Endothelial cell (in vitro differentiated cells): ENCODE measurements around the gene DHRS7B. TPM values are rescaled to one million over a fixed set of nuclear protein-coding genes. Genes with fewer than 3 reads are reported as not detected.
A peak's percentile ranks its signal among the peaks of the same experiment; 100 is the strongest.

Source experiments
- DNase-seq: peaks from one replicate; pipeline ENCODE4 v3.0.0; 2021; ENCODE audit warnings: low spot score
- H3K27ac Mint-ChIP-seq: one replicate; pipeline ENCODE4 v1.8.0; 2021; ENCODE audit warnings: mixed read lengths, inconsistent platforms; ENCODE audit not compliant: unreplicated experiment
- H3K27me3 Mint-ChIP-seq: one replicate; pipeline ENCODE4 v1.8.0; 2021; ENCODE audit warnings: mild to moderate bottlenecking, moderate library complexity, mixed read lengths, inconsistent platforms; ENCODE audit not compliant: unreplicated experiment
- H3K36me3 Mint-ChIP-seq: one replicate; pipeline ENCODE4 v1.8.0; 2021; ENCODE audit warnings: mild to moderate bottlenecking, low read depth, mixed read lengths, inconsistent platforms; ENCODE audit not compliant: unreplicated experiment
- H3K4me1 Mint-ChIP-seq: one replicate; pipeline ENCODE4 v1.8.0; 2021; ENCODE audit warnings: mild to moderate bottlenecking, mixed read lengths, inconsistent platforms; ENCODE audit not compliant: unreplicated experiment
- H3K4me3 Mint-ChIP-seq: one replicate; pipeline ENCODE4 v1.8.0; 2021; ENCODE audit warnings: mild to moderate bottlenecking, mixed read lengths, inconsistent platforms; ENCODE audit not compliant: unreplicated experiment
- H3K9me3 Mint-ChIP-seq: one replicate; pipeline ENCODE4 v1.8.0; 2021; ENCODE audit warnings: mixed read lengths, inconsistent platforms; ENCODE audit not compliant: unreplicated experiment
- CTCF ChIP-seq: fragments of 200-600 bp; sonication (generic); IDR thresholded peaks from one replicate; pipeline ENCODE4 v1.5.0; 2021; ENCODE audit warnings: antibody characterized with exemption; ENCODE audit not compliant: unreplicated experiment
- total RNA-seq: library from RNA; stranded (reverse); fragmentation: NEBNext Ultra II Directional; extraction: Animal tissue kit (Norgen Biotek cat#: 25700); gene quantifications from one replicate; pipeline ENCODE4 v1.2.1, GENCODE V29; 2021; ENCODE audit not compliant: unreplicated experiment

Gene DHRS7B
- total RNA-seq, 1 donor from 2014 or later: 31.0 TPM

- Mint-ChIP-seq H3K4me1 (peaks cover 24% of the 10 kb centered on the region), H3K27me3 (no peaks in the 10 kb centered on the region), H3K4me3 (no peak overlapping the region), H3K27ac (peak overlapping the region; percentile 2), H3K36me3 (no peaks in the 10 kb centered on the region), H3K9me3 (no peaks in the 10 kb centered on the region)
- TF ChIP-seq CTCF: no peak
- DNase-seq: no peak
Observed at GRCh38 chr17:21162394-21162775, 35.6 kb downstream of the DHRS7B start.

GRCh38 chr17:21163101-21163500, 36.3 kb downstream of the DHRS7B start:
- Mint-ChIP-seq H3K4me3 (no peak overlapping the region), H3K4me1 (peaks cover 24% of the 10 kb centered on the region)

GRCh38 chr17:21164216-21164615, 37.5 kb downstream of the DHRS7B start:
- DNase-seq: no peak
- no peak overlapping the region for H3K4me3 Mint-ChIP-seq
- no peaks in the 10 kb centered on the region for H3K9me3 Mint-ChIP-seq
- no peaks in the 10 kb centered on the region for H3K36me3 Mint-ChIP-seq
- no peak for TF ChIP-seq CTCF
- peaks cover 1% of the 10 kb centered on the region for H3K27me3 Mint-ChIP-seq
- no peak overlapping the region for H3K27ac Mint-ChIP-seq
- H3K4me1 Mint-ChIP-seq: peaks cover 24% of the 10 kb centered on the region

More at GRCh38 chr17:21163101-21163500, 36.3 kb downstream of the DHRS7B start:
- Mint-ChIP-seq H3K36me3 (no peaks in the 10 kb centered on the region), H3K9me3 (no peaks in the 10 kb centered on the region), H3K27ac (no peak overlapping the region), H3K27me3 (peaks cover under 1% of the 10 kb centered on the region)
- TF ChIP-seq CTCF: peak; percentile 32
- no peak for DNase-seq

GRCh38 chr17:21164620-21165019, 37.9 kb downstream of the DHRS7B start:
- H3K4me3 Mint-ChIP-seq: no peak overlapping the region
- H3K36me3 Mint-ChIP-seq: no peaks in the 10 kb centered on the region
- peaks cover 1% of the 10 kb centered on the region for H3K27me3 Mint-ChIP-seq
- DNase-seq: no peak
- no peak for TF ChIP-seq CTCF
- H3K4me1 Mint-ChIP-seq: peaks cover 24% of the 10 kb centered on the region
- no peak overlapping the region for H3K27ac Mint-ChIP-seq
- H3K9me3 Mint-ChIP-seq: no peaks in the 10 kb centered on the region

- Mint-ChIP-seq H3K9me3 (no peaks in the 10 kb centered on the region), H3K27ac (no peak overlapping the region), H3K36me3 (no peaks in the 10 kb centered on the region), H3K4me1 (peaks cover 31% of the 10 kb centered on the region), H3K27me3 (peaks cover 9% of the 10 kb centered on the region), H3K4me3 (no peak overlapping the region)
- no peak for DNase-seq
- no peak for TF ChIP-seq CTCF
Observed at GRCh38 chr17:21165922-21166594, 39.3 kb downstream of the DHRS7B start.
